Prostate gland (tissue), 2 donors: ENCODE measurements around the gene SEMA4C. TPM values are rescaled to one million over a fixed set of nuclear protein-coding genes. Genes with fewer than 3 reads are reported as not detected.
A peak's percentile ranks its signal among the peaks of the same experiment; 100 is the strongest.

Experiments
- DNase-seq: peaks from one replicate; pipeline ENCODE4 v3.0.0-alpha.2; 2019; ENCODE audit warnings: low spot score
- H3K27ac ChIP-seq, 2 donors: fragments of 200-600 bp; sonication (generic); 2 replicates each; pipeline ENCODE4 v1.5.1; 2017 to 2019
- H3K27me3 ChIP-seq: fragments of 200-600 bp; sonication (generic); replicated peaks from 2 replicates; pipeline ENCODE4 v1.5.1; 2019; ENCODE audit not compliant: insufficient read depth
- H3K36me3 ChIP-seq, 2 donors: fragments of 200-600 bp; sonication (generic); 1 replicate in 1 of 2; 2 replicates in 1 of 2; pipeline versions ENCODE4 v1.5.1 to v1.8.1; 2017 to 2019
- H3K4me1 ChIP-seq: fragments of 200-600 bp; sonication (generic); replicated peaks from 2 replicates; pipeline ENCODE4 v1.5.1; 2019
- H3K4me3 ChIP-seq, 2 donors: fragments of 200-600 bp; sonication (generic); 2 replicates each; pipeline ENCODE4 v1.5.1; 2017 to 2019
- H3K9me3 ChIP-seq: fragments of 200-600 bp; sonication (generic); 2 replicates; pipeline ENCODE4 v1.5.1; 2017
- POLR2A ChIP-seq: fragments of 450-650 bp; IDR thresholded peaks from one replicate; pipeline ENCODE4 v1.6.1; 2016; ENCODE audit warnings: antibody characterized with exemption, mild to moderate bottlenecking
- POLR2AphosphoS5 ChIP-seq: sonication (generic); formaldehyde crosslinking; IDR thresholded peaks from one replicate; pipeline ENCODE4 v1.6.1; 2017; ENCODE audit warnings: antibody characterized with exemption
- WGBS: methylation state at CpG from one replicate; pipeline ENCODE4 v1.1.5; 2018; 5-methylcytosine and 5-hydroxymethylcytosine counted together
- intact Hi-C: fragments of 100-400 bp; cut with DNase I; formaldehyde crosslinking; loops from one replicate; pipeline ENCODE4 v1.14.2; 2022
- total RNA-seq, 2 donors: library from RNA; depleted of rRNA; stranded (reverse); fragments of >200 nt; gene quantifications; one replicate each; pipeline ENCODE4 v1.1.0, GENCODE V29; 2016
- TF ChIP-seq, protein P1 (sequence below), 4 experiments: fragments of 200-600 bp in 2 of 4; fragments of 450-650 bp in 2 of 4; sonication (generic) in 2 of 4; IDR thresholded peaks; 1 replicate in 3 of 4; 2 replicates in 1 of 4; pipeline ENCODE4 v1.5.1; 2016 to 2019; ENCODE audit warnings: antibody characterized with exemption in 4 of 4, mild to moderate bottlenecking in 2 of 4, moderate library complexity in 2 of 4

The SEMA4C gene
- total RNA-seq, 2 donors from 2014 or later, result 35.8 to 45.9 TPM

DNA sequence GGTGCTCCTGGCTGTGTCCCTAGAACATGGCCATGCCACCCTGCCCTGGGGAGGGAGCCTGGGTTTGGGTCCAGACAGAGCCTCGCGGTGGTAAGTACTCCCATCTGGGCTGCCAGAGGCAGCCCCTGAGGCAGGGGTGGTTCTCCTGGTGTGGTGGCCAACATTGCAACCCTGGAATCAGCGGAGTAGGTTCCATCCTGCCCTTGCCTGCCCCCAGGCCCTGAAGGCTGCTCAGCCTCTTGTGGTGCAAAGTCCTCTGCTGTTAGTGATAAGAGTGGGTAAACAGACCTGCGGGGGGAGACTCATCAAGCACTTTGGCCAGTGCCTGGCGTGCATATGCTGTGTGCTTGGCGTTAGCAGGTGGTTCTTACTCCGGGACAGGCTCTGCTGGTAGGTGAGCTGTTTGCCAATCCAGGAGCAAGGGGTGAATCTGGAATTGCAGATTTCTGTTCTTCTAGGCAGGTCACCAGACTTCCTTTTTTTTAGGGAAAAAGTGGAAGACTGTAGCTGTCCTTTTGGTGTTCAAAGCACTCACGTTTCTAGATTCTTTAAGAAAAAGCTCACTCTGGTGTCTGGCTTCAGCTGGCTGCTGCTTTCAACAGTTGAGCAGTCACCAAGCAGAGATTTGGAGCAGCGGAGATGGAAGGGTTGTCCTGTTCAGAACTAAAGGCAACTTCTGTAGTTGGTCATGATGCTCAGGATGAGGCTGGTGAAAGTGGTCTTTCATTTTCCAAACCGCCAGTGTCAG lies 50.6 kb downstream of the SEMA4C start:
- peaks cover 22% of the 10 kb centered on the region for H3K4me1 ChIP-seq
- H3K9me3 ChIP-seq, result no peaks in the 10 kb centered on the region
- TF ChIP-seq POLR2AphosphoS5 (no peak), POLR2A (no peak)
- TF ChIP-seq, protein P1, sequence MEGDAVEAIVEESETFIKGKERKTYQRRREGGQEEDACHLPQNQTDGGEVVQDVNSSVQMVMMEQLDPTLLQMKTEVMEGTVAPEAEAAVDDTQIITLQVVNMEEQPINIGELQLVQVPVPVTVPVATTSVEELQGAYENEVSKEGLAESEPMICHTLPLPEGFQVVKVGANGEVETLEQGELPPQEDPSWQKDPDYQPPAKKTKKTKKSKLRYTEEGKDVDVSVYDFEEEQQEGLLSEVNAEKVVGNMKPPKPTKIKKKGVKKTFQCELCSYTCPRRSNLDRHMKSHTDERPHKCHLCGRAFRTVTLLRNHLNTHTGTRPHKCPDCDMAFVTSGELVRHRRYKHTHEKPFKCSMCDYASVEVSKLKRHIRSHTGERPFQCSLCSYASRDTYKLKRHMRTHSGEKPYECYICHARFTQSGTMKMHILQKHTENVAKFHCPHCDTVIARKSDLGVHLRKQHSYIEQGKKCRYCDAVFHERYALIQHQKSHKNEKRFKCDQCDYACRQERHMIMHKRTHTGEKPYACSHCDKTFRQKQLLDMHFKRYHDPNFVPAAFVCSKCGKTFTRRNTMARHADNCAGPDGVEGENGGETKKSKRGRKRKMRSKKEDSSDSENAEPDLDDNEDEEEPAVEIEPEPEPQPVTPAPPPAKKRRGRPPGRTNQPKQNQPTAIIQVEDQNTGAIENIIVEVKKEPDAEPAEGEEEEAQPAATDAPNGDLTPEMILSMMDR (IDR thresholded peaks at IDR 0.05), result no peak
- H3K36me3 ChIP-seq, result no peaks in the 10 kb centered on the region
- intact Hi-C loops, result loop anchor here (5.0 kb wide), 2 partner anchors 38 to 287 kb away; partner anchors contain the start of gene ANKRD39
- DNase-seq, result no peak
- H3K4me3 ChIP-seq, result no peak overlapping the region
- no peak overlapping the region for H3K27ac ChIP-seq
- 53% methylated on average over 10 of the region's 10 CpGs for WGBS
- no peaks in the 10 kb centered on the region for H3K27me3 ChIP-seq

DNA sequence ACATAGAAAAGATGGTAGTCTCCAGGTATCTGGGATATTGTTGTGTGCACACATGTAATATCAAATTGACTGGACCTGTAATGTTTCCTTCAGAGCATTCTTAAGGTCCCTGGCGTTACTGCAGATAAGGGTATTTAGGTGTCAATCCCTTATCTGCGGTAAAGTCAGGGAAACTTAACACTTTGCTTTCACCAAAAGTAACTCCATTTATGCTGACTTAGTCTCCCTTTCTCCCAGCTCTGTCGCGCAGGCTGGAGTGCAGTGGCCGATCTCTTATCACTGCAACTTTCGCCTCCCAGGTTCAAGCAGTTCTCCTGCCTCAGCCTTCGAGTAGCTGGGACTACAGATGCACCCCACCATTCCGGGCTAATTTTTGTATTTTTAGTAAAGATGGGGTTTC lies 52.0 kb downstream of the SEMA4C start:
- intact Hi-C loops, result loop anchor here (5.0 kb wide), 2 partner anchors 39 to 286 kb away; partner anchors contain the start of gene ANKRD39
- H3K27me3 ChIP-seq, result no peaks in the 10 kb centered on the region
- no peak for DNase-seq
- H3K9me3 ChIP-seq, result no peaks in the 10 kb centered on the region
- peaks cover 16% of the 10 kb centered on the region for H3K4me1 ChIP-seq
- 75% methylated on average over 8 of the region's 8 CpGs for WGBS
- no peak overlapping the region for H3K27ac ChIP-seq
- no peaks in the 10 kb centered on the region for H3K36me3 ChIP-seq
- peak overlapping the region in 1 of 2 donors; percentile 70 for H3K4me3 ChIP-seq
- no peak for TF ChIP-seq POLR2AphosphoS5
- TF ChIP-seq POLR2A, result no peak
- TF ChIP-seq, protein P1 (IDR thresholded peaks at IDR 0.05), result no peak

GRCh38 chr2:96816836-96817702 lies 52.8 kb downstream of the SEMA4C start:
- Histone ChIP-seq H3K27ac (peak overlapping the region in 1 of 2 donors; percentile 96), H3K36me3 (no peaks in the 10 kb centered on the region), H3K4me1 (peaks cover 16% of the 10 kb centered on the region), H3K9me3 (no peaks in the 10 kb centered on the region), H3K27me3 (no peaks in the 10 kb centered on the region), H3K4me3 (peak overlapping the region; percentile 52 to 70)
- no peak for DNase-seq
- 4% methylated on average over 45 of the region's 89 CpGs for WGBS
- intact Hi-C loops, result loop anchor here (5.0 kb wide), 2 partner anchors 40 to 285 kb away; partner anchors contain the start of gene ANKRD39
- no peak for TF ChIP-seq POLR2AphosphoS5
- TF ChIP-seq, protein P1 (IDR thresholded peaks at IDR 0.05), result peak in 1 of 4 experiments; percentile 2

DNA sequence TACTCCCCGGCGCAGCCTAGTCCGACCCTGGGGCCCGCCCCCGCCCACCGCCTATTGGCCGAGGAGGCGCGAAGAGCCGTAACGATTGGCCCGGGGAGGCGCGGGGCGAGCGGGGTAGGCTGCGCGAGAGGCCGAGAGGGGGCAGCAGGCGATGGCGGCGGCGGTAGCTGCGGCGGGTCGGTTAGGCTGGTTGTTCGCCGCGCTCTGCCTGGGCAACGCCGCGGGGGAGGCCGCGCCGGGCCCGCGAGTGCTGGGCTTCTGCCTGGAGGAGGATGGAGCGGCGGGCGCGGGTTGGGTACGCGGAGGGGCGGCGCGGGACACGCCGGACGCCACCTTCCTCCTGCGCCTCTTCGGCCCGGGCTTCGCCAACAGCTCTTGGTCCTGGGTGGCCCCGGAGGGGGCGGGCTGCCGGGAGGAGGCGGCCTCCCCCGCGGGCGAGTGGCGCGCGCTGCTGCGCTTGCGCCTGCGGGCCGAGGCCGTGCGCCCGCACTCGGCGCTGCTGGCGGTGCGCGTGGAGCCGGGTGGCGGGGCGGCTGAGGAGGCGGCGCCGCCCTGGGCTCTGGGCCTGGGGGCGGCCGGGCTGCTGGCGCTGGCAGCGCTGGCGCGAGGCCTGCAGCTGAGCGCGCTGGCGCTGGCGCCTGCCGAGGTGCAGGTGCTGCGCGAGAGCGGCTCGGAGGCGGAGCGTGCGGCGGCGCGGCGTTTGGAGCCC lies 53.6 kb downstream of the SEMA4C start, which contains the start of gene CNNM3:
Gene CNNM3, plus strand, starts transcription at position 142 of the 709 bp plus-strand sequence. Its CDS starts 10 bp downstream, at position 152.
- H3K36me3 ChIP-seq, result no peaks in the 10 kb centered on the region
- WGBS, result under 1% methylated on average over 86 of the region's 103 CpGs
- H3K27ac ChIP-seq, result peak within 1 kb of the TSS; percentile 94 to 96
- intact Hi-C loops, result loop anchor here (5.0 kb wide), 2 partner anchors 41 to 284 kb away; partner anchors contain the start of gene ANKRD39
- peak; percentile 97 for DNase-seq
- peak within 1 kb of the TSS; percentile 52 to 70 for H3K4me3 ChIP-seq
- H3K4me1 ChIP-seq, result peaks cover 16% of the 10 kb centered on the region
- TF ChIP-seq, protein P1 (IDR thresholded peaks at IDR 0.05), result peak; percentile 18 to 88 (median 64)
- peak; percentile 81 for TF ChIP-seq POLR2A
- TF ChIP-seq POLR2AphosphoS5, result peak; percentile 76
- H3K27me3 ChIP-seq, result no peaks in the 10 kb centered on the region
- H3K9me3 ChIP-seq, result no peaks in the 10 kb centered on the region
